Measurements from ENCODE around the gene FCER2. TPM values are rescaled to one million over a fixed set of nuclear protein-coding genes. Genes with fewer than 3 reads are reported as not detected.

Gene FCER2
- total and polyA plus RNA-seq, 7 experiments from 2014 or later, result 0.32 to 3.8 (median 0.52) TPM; not detected in 2

GRCh38 chr19:7734220-7735203, 32.6 kb upstream of the FCER2 start:
- Mint-ChIP-seq H3K4me1 (peaks cover 0 to 16% (median 6%) of the 10 kb centered on the region in 7 donors), H3K27me3 (peaks cover 5 to 32% (median 14%) of the 10 kb centered on the region in 5 donors), H3K4me3 (no peak overlapping the region), H3K27ac (peak overlapping the region in 1 of 9 donors; percentile 1), H3K36me3 (no peaks in the 10 kb centered on the region), H3K9me3 (peaks cover 0 to 1% (median 0%) of the 10 kb centered on the region in 11 donors)
- ATAC-seq (no peak), DNase-seq (no peak)
- H3K4me3 ChIP-seq (ENCODE audit: low read length), result no peak overlapping the region
- peaks cover 0 to 3% of the 10 kb centered on the region in 2 donors for H3K27me3 ChIP-seq (ENCODE audit: control insufficient read depth in 2 of 2, insufficient read depth in 2 of 2, low read length in 2 of 2)
- ChIA-PET POLR2A (no interaction called here), CTCF (no interaction called here)
- H3K9me3 ChIP-seq (ENCODE audit: control insufficient read depth in 2 of 3, low read length in 3 of 3), result no peaks in the 10 kb centered on the region
- intact Hi-C loops (cut with micrococcal nuclease), result no loop called here
- H3K4me1 ChIP-seq (ENCODE audit: control insufficient read depth in 2 of 2, insufficient read depth in 2 of 2, low read length in 2 of 2), result peaks cover 0 to 11% of the 10 kb centered on the region in 2 donors
- H3K36me3 ChIP-seq (ENCODE audit: control insufficient read depth in 2 of 3, insufficient read depth in 3 of 3, low read length in 3 of 3), result no peaks in the 10 kb centered on the region
- H3K27ac ChIP-seq (ENCODE audit: low read depth, low read length), result no peak overlapping the region

GRCh38 chr19:7733376-7733775, 31.4 kb upstream of the FCER2 start:
- DNase-seq (no peak), ATAC-seq (no peak)
- POLR2A ChIA-PET, result no interaction called here
- Mint-ChIP-seq H3K9me3 (peaks cover 0 to 1% (median 0%) of the 10 kb centered on the region in 11 donors), H3K36me3 (no peaks in the 10 kb centered on the region), H3K4me3 (no peak overlapping the region), H3K27me3 (peaks cover 14 to 43% (median 26%) of the 10 kb centered on the region in 5 donors), H3K4me1 (peaks cover 0 to 19% (median 14%) of the 10 kb centered on the region in 7 donors), H3K27ac (no peak overlapping the region)
- CTCF ChIA-PET, result no interaction called here
- H3K27me3 ChIP-seq (ENCODE audit: control insufficient read depth in 2 of 2, insufficient read depth in 2 of 2, low read length in 2 of 2), result peaks cover 0 to 13% of the 10 kb centered on the region in 2 donors
- H3K27ac ChIP-seq (ENCODE audit: low read depth, low read length), result no peak overlapping the region
- H3K36me3 ChIP-seq (ENCODE audit: control insufficient read depth in 2 of 3, insufficient read depth in 3 of 3, low read length in 3 of 3), result no peaks in the 10 kb centered on the region
- H3K9me3 ChIP-seq (ENCODE audit: control insufficient read depth in 2 of 3, low read length in 3 of 3), result no peaks in the 10 kb centered on the region
- no peak overlapping the region for H3K4me3 ChIP-seq (ENCODE audit: low read length)
- intact Hi-C loops (cut with micrococcal nuclease), result no loop called here
- H3K4me1 ChIP-seq (ENCODE audit: control insufficient read depth in 2 of 2, insufficient read depth in 2 of 2, low read length in 2 of 2), result peaks cover 0 to 16% of the 10 kb centered on the region in 2 donors

- H3K27me3 ChIP-seq (ENCODE audit: control insufficient read depth in 2 of 2, insufficient read depth in 2 of 2, low read length in 2 of 2), result peaks cover 0 to 13% of the 10 kb centered on the region in 2 donors
- Mint-ChIP-seq H3K27me3 (peaks cover 19 to 54% (median 38%) of the 10 kb centered on the region in 5 donors), H3K9me3 (peaks cover 0 to 4% (median 0%) of the 10 kb centered on the region in 11 donors), H3K36me3 (peaks cover 0 to 4% (median 0%) of the 10 kb centered on the region in 5 donors), H3K27ac (no peak within 1 kb of the TSS), H3K4me1 (peaks cover 0 to 19% (median 14%) of the 10 kb centered on the region in 7 donors), H3K4me3 (peak within 1 kb of the TSS in 3 of 10 donors; percentile 14 to 53 (median 29))
- ATAC-seq (no peak), DNase-seq (no peak)
- intact Hi-C loops (cut with micrococcal nuclease), result no loop called here
- ChIA-PET CTCF (no interaction called here), POLR2A (interaction anchor here (0.6 kb wide), 1 partner anchor 51 kb away, joined by 3 read pairs; the partner anchor contains the start of gene TRAPPC5)
- H3K36me3 ChIP-seq (ENCODE audit: control insufficient read depth in 2 of 3, insufficient read depth in 3 of 3, low read length in 3 of 3), result no peaks in the 10 kb centered on the region
- no peak within 1 kb of the TSS for H3K4me3 ChIP-seq (ENCODE audit: low read length)
- H3K4me1 ChIP-seq (ENCODE audit: control insufficient read depth in 2 of 2, insufficient read depth in 2 of 2, low read length in 2 of 2), result peaks cover 0 to 16% of the 10 kb centered on the region in 2 donors
- H3K9me3 ChIP-seq (ENCODE audit: control insufficient read depth in 2 of 3, low read length in 3 of 3), result no peaks in the 10 kb centered on the region
- H3K27ac ChIP-seq (ENCODE audit: low read depth, low read length), result no peak within 1 kb of the TSS
These were observed 30.1 kb upstream of the FCER2 start, which contains the start of gene CLEC4G for GRCh38 chr19:7732045-7732444. Gene CLEC4G, minus strand, starts transcription at chr19:7732110. Its CDS starts 8 bp downstream, at chr19:7732102.

- peak overlapping the region in 3 of 10 donors; percentile 14 to 29 (median 28) for H3K4me3 Mint-ChIP-seq
- H3K27me3 Mint-ChIP-seq, result peaks cover 19 to 54% (median 38%) of the 10 kb centered on the region in 5 donors
- ATAC-seq (no peak), DNase-seq (no peak)
- Histone ChIP-seq H3K36me3 (ENCODE audit: control insufficient read depth in 2 of 3, insufficient read depth in 3 of 3, low read length in 3 of 3) (no peaks in the 10 kb centered on the region), H3K27ac (ENCODE audit: low read depth, low read length) (no peak overlapping the region), H3K4me3 (ENCODE audit: low read length) (no peak overlapping the region), H3K4me1 (ENCODE audit: control insufficient read depth in 2 of 2, insufficient read depth in 2 of 2, low read length in 2 of 2) (peaks cover 0 to 16% of the 10 kb centered on the region in 2 donors), H3K9me3 (ENCODE audit: control insufficient read depth in 2 of 3, low read length in 3 of 3) (no peaks in the 10 kb centered on the region), H3K27me3 (ENCODE audit: control insufficient read depth in 2 of 2, insufficient read depth in 2 of 2, low read length in 2 of 2) (peaks cover 0 to 13% of the 10 kb centered on the region in 2 donors)
- H3K4me1 Mint-ChIP-seq, result peaks cover 0 to 19% (median 14%) of the 10 kb centered on the region in 7 donors
- intact Hi-C loops (cut with micrococcal nuclease), result no loop called here
- H3K27ac Mint-ChIP-seq, result no peak overlapping the region
- ChIA-PET POLR2A (interaction anchor here (0.6 kb wide), 1 partner anchor 51 kb away, joined by 3 read pairs; the partner anchor contains the start of gene TRAPPC5), CTCF (no interaction called here)
- H3K9me3 Mint-ChIP-seq, result peaks cover 0 to 4% (median 0%) of the 10 kb centered on the region in 11 donors
- peaks cover 0 to 4% (median 0%) of the 10 kb centered on the region in 5 donors for H3K36me3 Mint-ChIP-seq
These were observed 29.7 kb upstream of the FCER2 start for GRCh38 chr19:7731615-7732014.

GRCh38 chr19:7731218-7731595, 29.3 kb upstream of the FCER2 start:
- peak overlapping the region in 1 of 10 donors; percentile 28 for H3K4me3 Mint-ChIP-seq
- Histone ChIP-seq H3K9me3 (ENCODE audit: control insufficient read depth in 2 of 3, low read length in 3 of 3) (no peaks in the 10 kb centered on the region), H3K27ac (ENCODE audit: low read depth, low read length) (no peak overlapping the region), H3K4me3 (ENCODE audit: low read length) (no peak overlapping the region), H3K4me1 (ENCODE audit: control insufficient read depth in 2 of 2, insufficient read depth in 2 of 2, low read length in 2 of 2) (peaks cover 0 to 16% of the 10 kb centered on the region in 2 donors), H3K36me3 (ENCODE audit: control insufficient read depth in 2 of 3, insufficient read depth in 3 of 3, low read length in 3 of 3) (no peaks in the 10 kb centered on the region), H3K27me3 (ENCODE audit: control insufficient read depth in 2 of 2, insufficient read depth in 2 of 2, low read length in 2 of 2) (peaks cover 0 to 13% of the 10 kb centered on the region in 2 donors)
- CTCF ChIA-PET, result no interaction called here
- peaks cover 0 to 18% (median 14%) of the 10 kb centered on the region in 7 donors for H3K4me1 Mint-ChIP-seq
- H3K36me3 Mint-ChIP-seq, result peaks cover 0 to 4% (median 0%) of the 10 kb centered on the region in 5 donors
- POLR2A ChIA-PET, result no interaction called here
- DNase-seq (no peak), ATAC-seq (no peak)
- H3K27ac Mint-ChIP-seq, result no peak overlapping the region
- H3K27me3 Mint-ChIP-seq, result peaks cover 19 to 56% (median 38%) of the 10 kb centered on the region in 5 donors
- intact Hi-C loops (cut with micrococcal nuclease), result no loop called here
- peaks cover 0 to 4% (median 0%) of the 10 kb centered on the region in 11 donors for H3K9me3 Mint-ChIP-seq

- peaks cover 0 to 13% of the 10 kb centered on the region in 2 donors for H3K27me3 ChIP-seq (ENCODE audit: control insufficient read depth in 2 of 2, insufficient read depth in 2 of 2, low read length in 2 of 2)
- peaks cover 0 to 16% of the 10 kb centered on the region in 2 donors for H3K4me1 ChIP-seq (ENCODE audit: control insufficient read depth in 2 of 2, insufficient read depth in 2 of 2, low read length in 2 of 2)
- H3K27ac ChIP-seq (ENCODE audit: low read depth, low read length), result no peak overlapping the region
- H3K9me3 Mint-ChIP-seq, result peaks cover 0 to 4% (median 0%) of the 10 kb centered on the region in 11 donors
- DNase-seq (no peak), ATAC-seq (no peak)
- CTCF ChIA-PET, result no interaction called here
- peak overlapping the region in 7 of 10 donors; percentile 29 to 80 (median 73) for H3K4me3 Mint-ChIP-seq
- no peak overlapping the region for H3K4me3 ChIP-seq (ENCODE audit: low read length)
- H3K4me1 Mint-ChIP-seq, result peaks cover 0 to 17% (median 14%) of the 10 kb centered on the region in 7 donors
- H3K36me3 ChIP-seq (ENCODE audit: control insufficient read depth in 2 of 3, insufficient read depth in 3 of 3, low read length in 3 of 3), result no peaks in the 10 kb centered on the region
- peaks cover 19 to 56% (median 38%) of the 10 kb centered on the region in 5 donors for H3K27me3 Mint-ChIP-seq
- no peak overlapping the region for H3K27ac Mint-ChIP-seq
- POLR2A ChIA-PET, result no interaction called here
- intact Hi-C loops (cut with micrococcal nuclease), result no loop called here
- no peaks in the 10 kb centered on the region for H3K9me3 ChIP-seq (ENCODE audit: control insufficient read depth in 2 of 3, low read length in 3 of 3)
- peaks cover 0 to 4% (median 0%) of the 10 kb centered on the region in 5 donors for H3K36me3 Mint-ChIP-seq
These were observed 28.6 kb upstream of the FCER2 start for GRCh38 chr19:7730286-7731217.

Measured in naive thymus-derived CD4-positive, alpha-beta T cell (primary cell).